ENCODE data around the gene PBX4.

PBX4 gene

GRCh38 chr19:19637523-19638251, 19.2 kb upstream of the PBX4 start:
- H4K20me1 ChIP-seq (ENCODE audit: low read depth, low read length): no peaks in the 10 kb centered on the region
- H3K79me2 ChIP-seq (ENCODE audit: insufficient read depth, low read length): peaks cover 14% of the 10 kb centered on the region
- TF ChIP-seq CTCF (IDR thresholded peaks at IDR 0.05; ENCODE audit: insufficient read depth, low read length, poor library complexity, severe bottlenecking) (no peak), EZH2phosphoT487 (conservative IDR thresholded peaks at IDR 0.05; ENCODE audit: low read length) (no peak)
- no peaks in the 10 kb centered on the region for H3K9me3 ChIP-seq (ENCODE audit: insufficient read depth, low read length)
- no peaks in the 10 kb centered on the region for H3K9me2 ChIP-seq (replicated peaks; ENCODE audit: insufficient read depth, low read length)
- no peak overlapping the region for H3K9ac ChIP-seq (ENCODE audit: low read length)
- no peak overlapping the region for H2AFZ ChIP-seq (ENCODE audit: low read depth, low read length, severe bottlenecking)
- H3K27me3 ChIP-seq (ENCODE audit: low read length): no peaks in the 10 kb centered on the region
- 0 out of 2 replicates have a peak, but pooled peaks cover 3% of the 10 kb centered on the region for H3K36me3 ChIP-seq (ENCODE audit: low read length)
- H3K27ac ChIP-seq (ENCODE audit: low read depth, low read length): no peak overlapping the region
- no peaks in the 10 kb centered on the region for H3F3A ChIP-seq (ENCODE audit: insufficient read depth)
- no peak overlapping the region for H3K4me2 ChIP-seq (ENCODE audit: low read depth, low read length, poor library complexity, severe bottlenecking)
- H3K4me3 ChIP-seq (ENCODE audit: insufficient read depth, low read length, poor library complexity, severe bottlenecking): no peak overlapping the region

- H3K9me3 ChIP-seq (ENCODE audit: insufficient read depth, low read length): no peaks in the 10 kb centered on the region
- no peaks in the 10 kb centered on the region for H3F3A ChIP-seq (ENCODE audit: insufficient read depth)
- H3K4me2 ChIP-seq (ENCODE audit: low read depth, low read length, poor library complexity, severe bottlenecking): no peak overlapping the region
- no peak overlapping the region for H3K27ac ChIP-seq (ENCODE audit: low read depth, low read length)
- H3K9me2 ChIP-seq (replicated peaks; ENCODE audit: insufficient read depth, low read length): no peaks in the 10 kb centered on the region
- H2AFZ ChIP-seq (ENCODE audit: low read depth, low read length, severe bottlenecking): no peak overlapping the region
- no peak overlapping the region for H3K9ac ChIP-seq (ENCODE audit: low read length)
- H3K79me2 ChIP-seq (ENCODE audit: insufficient read depth, low read length): peaks cover 9% of the 10 kb centered on the region
- H3K36me3 ChIP-seq (ENCODE audit: low read length): 0 out of 2 replicates have a peak, but pooled peaks cover 3% of the 10 kb centered on the region
- no peaks in the 10 kb centered on the region for H4K20me1 ChIP-seq (ENCODE audit: low read depth, low read length)
- no peak overlapping the region for H3K4me3 ChIP-seq (ENCODE audit: insufficient read depth, low read length, poor library complexity, severe bottlenecking)
- H3K27me3 ChIP-seq (ENCODE audit: low read length): no peaks in the 10 kb centered on the region
- no peak for TF ChIP-seq EZH2phosphoT487 (conservative IDR thresholded peaks at IDR 0.05; ENCODE audit: low read length)
- TF ChIP-seq CTCF (IDR thresholded peaks at IDR 0.05; ENCODE audit: insufficient read depth, low read length, poor library complexity, severe bottlenecking): no peak
Observed at GRCh38 chr19:19637186-19637522, 18.7 kb upstream of the PBX4 start.

- H3K27ac ChIP-seq (ENCODE audit: low read depth, low read length): no peak overlapping the region
Observed at GRCh38 chr19:19636573-19637185, 18.2 kb upstream of the PBX4 start.

More at GRCh38 chr19:19636573-19637185, 18.2 kb upstream of the PBX4 start:
- Histone ChIP-seq H3F3A (ENCODE audit: insufficient read depth) (no peaks in the 10 kb centered on the region), H3K4me3 (ENCODE audit: insufficient read depth, low read length, poor library complexity, severe bottlenecking) (no peak overlapping the region), H3K9ac (ENCODE audit: low read length) (no peak overlapping the region), H3K9me2 (replicated peaks; ENCODE audit: insufficient read depth, low read length) (no peaks in the 10 kb centered on the region), H3K9me3 (ENCODE audit: insufficient read depth, low read length) (no peaks in the 10 kb centered on the region), H3K4me2 (ENCODE audit: low read depth, low read length, poor library complexity, severe bottlenecking) (no peak overlapping the region), H2AFZ (ENCODE audit: low read depth, low read length, severe bottlenecking) (no peak overlapping the region), H3K79me2 (ENCODE audit: insufficient read depth, low read length) (peaks cover 4% of the 10 kb centered on the region; the same call in 1 of the 2 replicates), H3K27me3 (ENCODE audit: low read length) (no peaks in the 10 kb centered on the region), H4K20me1 (ENCODE audit: low read depth, low read length) (no peaks in the 10 kb centered on the region), H3K36me3 (ENCODE audit: low read length) (0 out of 2 replicates have a peak, but pooled peaks cover 3% of the 10 kb centered on the region)
- TF ChIP-seq CTCF (IDR thresholded peaks at IDR 0.05; ENCODE audit: insufficient read depth, low read length, poor library complexity, severe bottlenecking) (no peak), EZH2phosphoT487 (conservative IDR thresholded peaks at IDR 0.05; ENCODE audit: low read length) (no peak)
